ENCODE results near the gene MARK3. TPM values are rescaled to one million over a fixed set of nuclear protein-coding genes. Genes with fewer than 3 reads are reported as not detected.

Gene MARK3
- total RNA-seq, 5 donors from 2014 or later (not counting 1 experiment from before 2014, with no cell fraction given), result 94.7 to 128 (median 107) TPM

DNA sequence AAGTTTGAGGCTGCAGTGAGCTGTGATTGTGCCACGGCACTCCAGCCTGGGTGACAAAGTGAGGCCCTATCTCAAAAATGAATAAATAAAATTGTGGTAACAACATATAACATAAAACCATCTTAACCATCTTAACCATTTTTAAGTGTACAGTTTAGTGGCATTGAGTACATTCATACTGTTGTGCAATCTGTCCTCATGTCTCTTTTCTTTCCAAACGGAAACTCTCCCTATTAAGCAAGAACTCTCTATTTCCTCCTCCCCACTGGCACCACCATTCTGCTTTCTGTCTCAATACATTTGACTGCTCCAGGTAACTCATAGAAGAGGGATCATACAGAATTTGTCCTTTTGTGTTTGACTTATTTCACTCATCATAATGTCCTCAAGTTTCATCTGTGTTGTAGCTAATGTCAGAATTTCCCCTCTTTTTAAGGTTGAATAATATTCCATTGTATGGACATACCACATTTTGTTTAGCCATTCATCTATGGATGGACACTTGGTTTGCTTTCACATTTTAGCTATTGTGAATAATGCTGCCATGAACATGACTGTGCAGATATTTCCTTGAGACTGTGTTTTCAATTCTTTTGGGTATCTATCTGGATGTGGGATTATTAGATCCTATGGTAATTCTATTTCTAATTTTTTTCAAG, 4.4 kb upstream of the MARK3 start:
- no peak overlapping the region for H3K4me3 ChIP-seq (ENCODE audit: control insufficient read depth in 1 of 2, extremely low read depth in 1 of 2, low read length in 1 of 2)
- peaks cover 0 to 14% of the 10 kb centered on the region in 2 experiments for H3K4me1 ChIP-seq (ENCODE audit: control insufficient read depth in 1 of 2, extremely low read depth in 1 of 2, insufficient read depth in 2 of 2, low read length in 2 of 2)
- H3K36me3 Mint-ChIP-seq, result no peaks in the 10 kb centered on the region
- no peak overlapping the region for H3K4me3 Mint-ChIP-seq
- H3K36me3 ChIP-seq (ENCODE audit: control insufficient read depth in 2 of 2, extremely low read depth in 1 of 2, insufficient read depth in 1 of 2, low read length in 1 of 2), result no peaks in the 10 kb centered on the region
- H3K27ac ChIP-seq (ENCODE audit: low read length), result no peak overlapping the region
- CTCF ChIA-PET, result interaction anchor here (0.6 to 1.4 kb wide), 4 partner anchors 10 to 1282 kb away, joined by 3 to 8 read pairs (median 6); no protein-coding TSS in a partner anchor
- WGBS (ENCODE audit: insufficient coverage), result 100% methylated on average over 1 of the region's 2 CpGs
- H3K27me3 ChIP-seq (replicated peaks in 1 of 2; ENCODE audit: control insufficient read depth in 2 of 2, extremely low read depth in 1 of 2, insufficient read depth in 2 of 2, low read length in 1 of 2), result peaks cover 0 to 32% of the 10 kb centered on the region in 2 experiments
- H3K4me1 Mint-ChIP-seq, result peaks cover 7 to 15% (median 10%) of the 10 kb centered on the region in 3 donors
- ATAC-seq (replicated peaks in 1 of 4) (no peak), DNase-seq (no peak)
- H3K27me3 Mint-ChIP-seq, result peaks cover 0 to 3% of the 10 kb centered on the region in 2 donors
- no peaks in the 10 kb centered on the region for H3K9me3 Mint-ChIP-seq
- POLR2A ChIA-PET, result interaction anchor here in 1 of 2 donors (0.7 to 1.0 kb wide), 2 partner anchors 12 to 39 kb away, joined by 3 read pairs; no protein-coding TSS in a partner anchor
- H3K27ac Mint-ChIP-seq, result no peak overlapping the region
- no peaks in the 10 kb centered on the region for H3K9me3 ChIP-seq

DNA sequence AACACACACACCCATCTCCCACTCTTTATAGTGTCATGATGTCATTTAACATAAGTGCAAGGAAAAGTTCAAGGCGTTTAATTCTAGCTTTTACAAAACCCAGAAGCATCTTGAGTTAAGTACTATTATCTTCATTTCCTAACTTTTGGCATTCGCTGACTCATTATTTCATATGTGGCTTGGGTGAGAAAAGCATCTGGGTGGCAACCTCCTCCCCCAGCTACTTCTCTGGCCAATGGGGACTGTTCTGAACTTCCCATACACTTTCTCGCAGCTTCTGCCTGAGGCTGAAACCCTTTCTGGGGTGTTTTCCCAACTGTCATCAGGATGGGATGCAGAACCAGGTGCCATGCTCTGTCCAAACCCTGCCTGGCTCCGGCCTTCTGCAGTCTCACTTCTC, 2.8 kb upstream of the MARK3 start:
- H3K4me1 ChIP-seq (ENCODE audit: control insufficient read depth in 1 of 2, extremely low read depth in 1 of 2, insufficient read depth in 2 of 2, low read length in 2 of 2), result peaks cover 7 to 23% of the 10 kb centered on the region in 2 experiments
- no peaks in the 10 kb centered on the region for H3K9me3 Mint-ChIP-seq
- ATAC-seq (replicated peaks in 1 of 4) (no peak), DNase-seq (peak in 1 of 35 experiments; percentile 29)
- no peaks in the 10 kb centered on the region for H3K36me3 ChIP-seq (ENCODE audit: control insufficient read depth in 2 of 2, extremely low read depth in 1 of 2, insufficient read depth in 1 of 2, low read length in 1 of 2)
- peaks cover 0 to 25% of the 10 kb centered on the region in 2 experiments for H3K27me3 ChIP-seq (replicated peaks in 1 of 2; ENCODE audit: control insufficient read depth in 2 of 2, extremely low read depth in 1 of 2, insufficient read depth in 2 of 2, low read length in 1 of 2)
- 48% methylated on average over 2 of the region's 4 CpGs for WGBS (ENCODE audit: insufficient coverage)
- no peaks in the 10 kb centered on the region for H3K36me3 Mint-ChIP-seq
- CTCF ChIA-PET, result interaction anchor here in 1 of 2 donors (0.6 kb wide), 1 partner anchor 11 kb away, joined by 3 read pairs; no protein-coding TSS in a partner anchor
- H3K27me3 Mint-ChIP-seq, result peaks cover 0 to 3% of the 10 kb centered on the region in 2 donors
- H3K9me3 ChIP-seq, result no peaks in the 10 kb centered on the region
- peak overlapping the region; percentile 18 to 30 for H3K27ac Mint-ChIP-seq
- no peak overlapping the region for H3K27ac ChIP-seq (ENCODE audit: low read length)
- H3K4me3 Mint-ChIP-seq, result no peak overlapping the region
- H3K4me1 Mint-ChIP-seq, result peaks cover 15 to 26% (median 21%) of the 10 kb centered on the region in 3 donors
- POLR2A ChIA-PET, result no interaction called here
- H3K4me3 ChIP-seq (ENCODE audit: control insufficient read depth in 1 of 2, extremely low read depth in 1 of 2, low read length in 1 of 2), result no peak overlapping the region

DNA sequence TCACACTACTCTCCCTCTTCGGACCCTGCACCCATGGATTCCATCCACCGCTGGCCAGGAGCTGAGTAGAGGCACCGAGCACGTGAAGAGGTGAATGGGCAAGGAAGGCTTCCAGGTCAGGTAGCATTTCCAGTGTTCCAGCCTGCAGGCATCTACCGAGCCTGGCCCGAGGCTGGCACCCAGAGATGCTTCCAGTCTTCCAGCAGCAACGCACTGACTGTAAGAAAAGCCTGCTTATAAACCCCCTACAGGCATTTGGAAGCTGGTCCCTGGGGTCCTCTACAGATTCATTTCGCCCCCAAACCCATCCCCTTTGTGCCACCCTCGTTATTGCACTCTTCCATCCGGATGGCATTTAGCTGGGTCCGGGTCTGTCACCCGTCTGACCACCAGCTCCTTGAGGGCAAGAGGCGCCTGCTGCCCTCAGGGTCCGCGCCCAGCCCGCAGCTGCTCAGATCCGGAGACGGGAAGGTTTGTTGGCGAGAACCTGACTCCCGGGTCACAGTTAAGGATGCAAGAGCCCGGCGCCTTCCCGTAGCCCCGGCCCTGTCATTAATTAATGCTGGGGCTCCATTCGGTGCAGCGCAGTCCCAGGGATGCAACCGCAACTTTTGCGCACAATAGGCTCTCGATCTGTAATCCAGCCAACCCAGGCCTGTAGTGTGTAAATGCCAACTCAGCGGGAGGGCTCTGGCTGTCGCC, 614 bp upstream of the MARK3 start:
- Histone ChIP-seq H3K27ac (ENCODE audit: low read length) (peak overlapping the region; percentile 80), H3K27me3 (replicated peaks in 1 of 2; ENCODE audit: control insufficient read depth in 2 of 2, extremely low read depth in 1 of 2, insufficient read depth in 2 of 2, low read length in 1 of 2) (peaks cover 0 to 8% of the 10 kb centered on the region in 2 experiments), H3K9me3 (no peaks in the 10 kb centered on the region), H3K4me3 (ENCODE audit: control insufficient read depth in 1 of 2, extremely low read depth in 1 of 2, low read length in 1 of 2) (peak overlapping the region; percentile 79 to 99), H3K4me1 (ENCODE audit: control insufficient read depth in 1 of 2, extremely low read depth in 1 of 2, insufficient read depth in 2 of 2, low read length in 2 of 2) (peaks cover 14 to 34% of the 10 kb centered on the region in 2 experiments), H3K36me3 (ENCODE audit: control insufficient read depth in 2 of 2, extremely low read depth in 1 of 2, insufficient read depth in 1 of 2, low read length in 1 of 2) (no peaks in the 10 kb centered on the region)
- peak in 1 of 35 experiments; percentile 0 for DNase-seq
- Mint-ChIP-seq H3K27me3 (peaks cover 0 to 3% of the 10 kb centered on the region in 2 donors), H3K4me1 (peaks cover 33 to 46% (median 39%) of the 10 kb centered on the region in 3 donors), H3K36me3 (no peaks in the 10 kb centered on the region), H3K4me3 (peak overlapping the region; percentile 91 to 98 (median 94)), H3K9me3 (no peaks in the 10 kb centered on the region), H3K27ac (peak overlapping the region; percentile 91 to 93)
- ChIA-PET CTCF (interaction anchor here (0.6 to 1.2 kb wide), 3 partner anchors 9 to 1080 kb away, joined by 3 to 4 read pairs (median 4); partner anchors contain the start of genes EIF5 (in 1 of the 2) and MOK (in 1 of the 2)), POLR2A (interaction anchor here (0.8 to 1.1 kb wide), 4 partner anchors 9 to 50 kb away, joined by 3 to 10 read pairs (median 6); no protein-coding TSS in a partner anchor)
- 8% methylated on average over 28 of the region's 31 CpGs for WGBS (ENCODE audit: insufficient coverage)
- no peak for ATAC-seq (replicated peaks in 1 of 4)

DNA sequence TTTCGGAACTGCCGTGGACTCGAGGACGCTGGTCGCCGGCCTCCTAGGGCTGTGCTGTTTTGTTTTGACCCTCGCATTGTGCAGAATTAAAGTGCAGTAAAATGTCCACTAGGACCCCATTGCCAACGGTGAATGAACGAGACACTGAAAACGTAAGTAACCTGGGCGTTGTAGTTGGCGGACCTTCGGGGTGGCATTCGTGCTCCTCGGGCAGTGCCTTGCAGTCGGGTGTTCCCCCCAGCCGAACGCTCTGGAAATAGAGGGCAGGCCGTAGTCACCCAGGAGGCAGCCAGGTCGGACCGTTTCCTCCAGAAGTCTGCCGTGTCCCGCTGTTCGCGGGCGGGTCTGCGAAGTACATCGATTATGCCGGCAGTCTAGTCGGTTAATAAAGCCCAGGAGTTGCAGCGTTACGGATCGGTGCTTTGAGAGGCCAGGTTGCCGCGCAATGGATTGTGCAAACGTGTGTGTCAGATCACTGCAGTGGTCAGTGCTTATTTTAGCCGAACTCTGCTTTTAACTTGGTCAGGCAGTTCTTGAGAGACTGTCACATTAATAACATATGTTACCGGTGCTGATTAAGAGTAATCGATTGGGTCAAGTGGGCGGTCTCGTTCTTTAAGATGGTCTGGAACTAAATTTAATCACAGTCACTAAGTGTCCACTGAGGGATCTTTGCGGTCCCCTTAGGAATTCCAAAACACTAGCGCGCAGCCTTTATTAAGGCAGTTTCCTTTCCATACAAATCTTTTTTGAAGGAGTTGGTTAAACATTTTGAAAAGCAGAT, 906 bp downstream of the MARK3 start:
- under 1% methylated on average over 37 of the region's 44 CpGs for WGBS (ENCODE audit: insufficient coverage)
- POLR2A ChIA-PET, result interaction anchor here in 1 of 2 donors (0.6 to 1.0 kb wide), 2 partner anchors 43 to 52 kb away, joined by 3 read pairs; no protein-coding TSS in a partner anchor
- H3K9me3 Mint-ChIP-seq, result no peaks in the 10 kb centered on the region

DNA sequence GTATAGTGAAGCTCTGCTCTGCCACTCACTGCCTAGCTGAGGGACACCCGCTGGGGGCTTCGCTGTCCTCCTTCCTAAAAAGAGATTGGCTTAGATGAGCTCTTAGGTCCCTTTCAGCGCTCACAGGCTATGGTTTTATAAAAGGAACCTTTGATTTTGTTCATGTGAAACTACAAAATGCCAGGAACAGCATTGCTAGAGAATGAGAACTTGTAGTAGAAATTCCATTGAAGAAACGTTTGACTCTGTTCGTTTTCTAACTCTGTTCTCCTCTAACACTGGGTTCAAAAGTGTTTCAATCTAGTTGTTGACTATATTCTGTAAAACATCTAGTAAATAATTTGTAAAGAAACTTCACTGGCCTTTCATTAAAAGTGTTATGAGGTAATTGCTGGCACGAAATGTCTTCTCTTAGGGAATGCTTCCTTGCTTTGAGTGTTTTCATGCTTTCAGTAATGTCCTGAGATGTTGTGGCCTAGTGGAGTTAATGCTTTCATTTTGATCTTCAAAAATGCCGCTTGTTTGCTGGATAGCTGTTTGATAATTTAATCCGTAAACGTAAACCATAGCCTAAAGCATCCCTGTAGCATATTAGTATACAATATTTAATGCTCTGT, 1.6 kb downstream of the MARK3 start:
- no peaks in the 10 kb centered on the region for H3K36me3 ChIP-seq (ENCODE audit: control insufficient read depth in 2 of 2, extremely low read depth in 1 of 2, insufficient read depth in 1 of 2, low read length in 1 of 2)
- peak overlapping the region; percentile 80 for H3K27ac ChIP-seq (ENCODE audit: low read length)
- DNase-seq (no peak), ATAC-seq (replicated peaks in 1 of 4) (no peak)
- peak overlapping the region; percentile 79 to 99 for H3K4me3 ChIP-seq (ENCODE audit: control insufficient read depth in 1 of 2, extremely low read depth in 1 of 2, low read length in 1 of 2)
- peaks cover 0 to 6% of the 10 kb centered on the region in 2 experiments for H3K27me3 ChIP-seq (replicated peaks in 1 of 2; ENCODE audit: control insufficient read depth in 2 of 2, extremely low read depth in 1 of 2, insufficient read depth in 2 of 2, low read length in 1 of 2)
- Mint-ChIP-seq H3K4me1 (peaks cover 46 to 59% (median 46%) of the 10 kb centered on the region in 3 donors), H3K36me3 (no peaks in the 10 kb centered on the region), H3K27me3 (peaks cover 0 to 3% of the 10 kb centered on the region in 2 donors), H3K4me3 (peak overlapping the region; percentile 94 to 98 (median 96)), H3K9me3 (no peaks in the 10 kb centered on the region), H3K27ac (peak overlapping the region; percentile 97)
- H3K9me3 ChIP-seq, result no peaks in the 10 kb centered on the region
- 5% methylated on average over 3 of the region's 9 CpGs for WGBS (ENCODE audit: insufficient coverage)
- H3K4me1 ChIP-seq (ENCODE audit: control insufficient read depth in 1 of 2, extremely low read depth in 1 of 2, insufficient read depth in 2 of 2, low read length in 2 of 2), result peaks cover 14 to 52% of the 10 kb centered on the region in 2 experiments
- POLR2A ChIA-PET, result interaction anchor here in 1 of 2 donors (0.6 kb wide), 1 partner anchor 53 kb away, joined by 3 read pairs; the partner anchor contains the start of gene EIF5
- CTCF ChIA-PET, result interaction anchor here in 1 of 2 donors (1.0 to 1.3 kb wide), 2 partner anchors 10 to 13 kb away, joined by 3 read pairs; no protein-coding TSS in a partner anchor

More for the DNA sequence above, 906 bp downstream of the MARK3 start:
- Histone ChIP-seq H3K4me3 (ENCODE audit: control insufficient read depth in 1 of 2, extremely low read depth in 1 of 2, low read length in 1 of 2) (peak overlapping the region; percentile 79 to 99), H3K27me3 (replicated peaks in 1 of 2; ENCODE audit: control insufficient read depth in 2 of 2, extremely low read depth in 1 of 2, insufficient read depth in 2 of 2, low read length in 1 of 2) (peaks cover 0 to 8% of the 10 kb centered on the region in 2 experiments), H3K4me1 (ENCODE audit: control insufficient read depth in 1 of 2, extremely low read depth in 1 of 2, insufficient read depth in 2 of 2, low read length in 2 of 2) (peaks cover 14 to 46% of the 10 kb centered on the region in 2 experiments), H3K36me3 (ENCODE audit: control insufficient read depth in 2 of 2, extremely low read depth in 1 of 2, insufficient read depth in 1 of 2, low read length in 1 of 2) (no peaks in the 10 kb centered on the region), H3K27ac (ENCODE audit: low read length) (peak overlapping the region; percentile 80), H3K9me3 (no peaks in the 10 kb centered on the region)
- H3K4me3 Mint-ChIP-seq, result peak overlapping the region; percentile 94 to 98 (median 96)
- H3K36me3 Mint-ChIP-seq, result no peaks in the 10 kb centered on the region
- DNase-seq, result peak in 23 of 35 experiments; percentile 3 to 50 (median 14)
- peaks cover 0 to 3% of the 10 kb centered on the region in 2 donors for H3K27me3 Mint-ChIP-seq
- CTCF ChIA-PET, result interaction anchor here in 1 of 2 donors (1.0 to 1.3 kb wide), 2 partner anchors 11 to 14 kb away, joined by 3 read pairs; no protein-coding TSS in a partner anchor
- H3K27ac Mint-ChIP-seq, result peak overlapping the region; percentile 97
- H3K4me1 Mint-ChIP-seq, result peaks cover 43 to 56% (median 46%) of the 10 kb centered on the region in 3 donors
- no peak for ATAC-seq (replicated peaks in 1 of 4)
